ENCODE data around the gene KRT222.

DNA sequence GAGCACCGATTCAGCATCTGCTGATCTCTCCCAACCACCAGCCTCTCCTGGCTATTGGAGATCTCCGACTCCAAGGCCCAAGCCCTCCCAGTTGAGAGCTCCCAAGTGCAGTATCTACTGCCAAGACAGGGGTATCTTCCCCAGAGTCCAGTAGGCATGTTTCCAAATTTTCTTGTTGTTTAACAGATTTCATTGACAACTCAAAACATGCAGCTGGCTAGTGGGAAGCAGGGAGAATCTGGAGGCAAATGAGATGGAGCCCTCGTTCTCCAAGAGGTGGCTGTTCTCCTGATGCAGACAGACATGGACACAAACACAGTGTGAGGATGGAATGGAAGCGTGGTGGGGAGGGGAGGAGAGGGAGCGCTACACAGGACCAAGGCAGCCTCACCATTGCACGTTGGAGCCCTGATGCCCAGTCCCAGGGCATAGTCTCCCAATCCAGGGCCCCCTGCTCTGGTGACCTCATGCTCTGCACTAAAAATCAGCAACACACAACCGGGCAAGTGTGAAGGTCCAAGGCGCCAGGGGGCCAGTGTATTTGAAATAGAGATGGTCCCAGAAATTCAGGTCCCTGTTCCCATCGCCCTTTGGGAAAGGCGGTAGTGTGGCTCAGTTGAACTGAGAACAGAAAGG, 49.0 kb downstream of the KRT222 start:
- TF ChIP-seq, protein P1, sequence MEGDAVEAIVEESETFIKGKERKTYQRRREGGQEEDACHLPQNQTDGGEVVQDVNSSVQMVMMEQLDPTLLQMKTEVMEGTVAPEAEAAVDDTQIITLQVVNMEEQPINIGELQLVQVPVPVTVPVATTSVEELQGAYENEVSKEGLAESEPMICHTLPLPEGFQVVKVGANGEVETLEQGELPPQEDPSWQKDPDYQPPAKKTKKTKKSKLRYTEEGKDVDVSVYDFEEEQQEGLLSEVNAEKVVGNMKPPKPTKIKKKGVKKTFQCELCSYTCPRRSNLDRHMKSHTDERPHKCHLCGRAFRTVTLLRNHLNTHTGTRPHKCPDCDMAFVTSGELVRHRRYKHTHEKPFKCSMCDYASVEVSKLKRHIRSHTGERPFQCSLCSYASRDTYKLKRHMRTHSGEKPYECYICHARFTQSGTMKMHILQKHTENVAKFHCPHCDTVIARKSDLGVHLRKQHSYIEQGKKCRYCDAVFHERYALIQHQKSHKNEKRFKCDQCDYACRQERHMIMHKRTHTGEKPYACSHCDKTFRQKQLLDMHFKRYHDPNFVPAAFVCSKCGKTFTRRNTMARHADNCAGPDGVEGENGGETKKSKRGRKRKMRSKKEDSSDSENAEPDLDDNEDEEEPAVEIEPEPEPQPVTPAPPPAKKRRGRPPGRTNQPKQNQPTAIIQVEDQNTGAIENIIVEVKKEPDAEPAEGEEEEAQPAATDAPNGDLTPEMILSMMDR (IDR thresholded peaks at IDR 0.05), result no peak
- no peak for TF ChIP-seq POLR2A (IDR thresholded peaks at IDR 0.05)

Measured in esophagus squamous epithelium (tissue), 4 donors.